Measurements from ENCODE around the gene OR14I1.

- TF ChIP-seq EZH2 (IDR thresholded peaks at IDR 0.05; ENCODE audit: borderline replicate concordance, low read length) (no peak), CTCF (conservative IDR thresholded peaks at IDR 0.05 in 1 of 2, IDR thresholded peaks at IDR 0.05 in 1 of 2; ENCODE audit: extremely low read depth in 1 of 2, insufficient read depth in 1 of 2, low read depth in 1 of 2, low read length in 2 of 2) (no peak)
These were observed 38.3 kb upstream of the OR14I1 start for GRCh38 chr1:248740876-248741275.
